Sciatic nerve (tissue), 2 donors: Measurements from ENCODE around the gene MRPL50. TPM values are rescaled to one million over a fixed set of nuclear protein-coding genes. Genes with fewer than 3 reads are reported as not detected.

Source experiments
- ATAC-seq: fragments of 200-7000 bp; cut with Tn5 transposase; one replicate; pipeline ENCODE4 v1.9.1; 2020; ENCODE audit warnings: mild to moderate bottlenecking, moderate library complexity
- DNase-seq: peaks from one replicate; pipeline ENCODE4 v3.0.0-alpha.2; 2020; ENCODE audit warnings: low spot score
- intact Hi-C: fragments of 100-400 bp; cut with DNase I; formaldehyde crosslinking; loops from one replicate; pipeline ENCODE4 v1.14.2; 2022
- total RNA-seq: library from RNA; stranded (reverse); fragmentation: NEBNext Ultra II Directional; extraction: Animal tissue kit (Norgen Biotek cat#: 25700); gene quantifications from one replicate; pipeline ENCODE4 v1.2.1, GENCODE V29; 2021
- donor health status: DM: no; HTN: no; CAD: no.
- donor health status: DM: no; HTN: no; CAD: no.

Gene MRPL50
- total RNA-seq, 1 donor from 2014 or later: 11.3 TPM

DNA sequence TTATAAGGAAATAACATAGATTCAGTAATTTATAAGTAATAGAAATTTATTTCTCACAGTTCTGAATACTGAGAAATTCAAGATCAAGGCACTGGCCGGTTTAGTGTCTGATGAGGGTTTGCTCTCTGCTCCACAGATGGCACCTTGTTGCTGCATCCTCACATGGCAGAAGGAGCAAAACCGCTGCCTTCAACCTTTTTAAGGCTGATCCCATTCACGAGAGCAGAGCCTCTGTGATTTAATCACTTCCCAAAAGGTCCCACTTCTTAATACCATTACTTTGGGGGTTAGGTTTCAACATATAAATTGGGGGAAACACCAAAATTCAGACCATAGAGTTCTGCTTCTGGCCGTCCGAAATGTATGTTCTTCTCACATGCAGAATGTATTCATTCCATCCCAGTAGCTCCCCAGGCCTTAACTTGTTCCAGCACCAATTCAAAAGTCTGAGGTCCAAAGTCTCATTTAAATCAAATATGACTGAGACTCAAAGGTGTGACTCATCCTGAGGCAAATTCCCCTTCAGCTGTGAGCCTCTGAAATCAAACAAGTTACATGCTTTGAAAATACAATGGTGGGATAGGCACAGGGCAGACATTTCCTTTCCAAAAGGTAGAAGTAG is 44.2 kb downstream of the MRPL50 start:
- intact Hi-C loops: no loop called here
- ATAC-seq: no peak

DNA sequence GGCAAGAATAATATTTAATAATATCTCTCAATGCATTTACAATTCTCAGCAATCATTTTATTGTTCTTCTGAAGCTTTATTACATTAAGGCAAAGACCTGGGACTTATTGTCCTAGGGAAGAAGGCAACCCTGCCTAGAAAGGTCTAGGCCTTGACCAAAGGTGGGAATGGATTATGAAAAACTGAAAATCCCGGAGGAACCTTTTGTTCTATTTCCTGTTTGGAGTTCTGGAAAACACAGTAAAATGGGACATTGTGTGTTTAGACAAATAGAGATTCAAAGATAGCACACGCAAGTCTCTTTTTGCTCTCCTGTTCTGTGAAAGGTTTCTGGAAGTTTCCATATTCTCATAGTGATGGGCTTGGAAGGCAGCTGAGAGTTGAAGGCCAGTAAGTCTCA is 44.7 kb downstream of the MRPL50 start:
- no peak for DNase-seq
- intact Hi-C loops: no loop called here
- ATAC-seq: no peak

More for the DNA sequence above, 44.2 kb downstream of the MRPL50 start:
- DNase-seq: no peak

DNA sequence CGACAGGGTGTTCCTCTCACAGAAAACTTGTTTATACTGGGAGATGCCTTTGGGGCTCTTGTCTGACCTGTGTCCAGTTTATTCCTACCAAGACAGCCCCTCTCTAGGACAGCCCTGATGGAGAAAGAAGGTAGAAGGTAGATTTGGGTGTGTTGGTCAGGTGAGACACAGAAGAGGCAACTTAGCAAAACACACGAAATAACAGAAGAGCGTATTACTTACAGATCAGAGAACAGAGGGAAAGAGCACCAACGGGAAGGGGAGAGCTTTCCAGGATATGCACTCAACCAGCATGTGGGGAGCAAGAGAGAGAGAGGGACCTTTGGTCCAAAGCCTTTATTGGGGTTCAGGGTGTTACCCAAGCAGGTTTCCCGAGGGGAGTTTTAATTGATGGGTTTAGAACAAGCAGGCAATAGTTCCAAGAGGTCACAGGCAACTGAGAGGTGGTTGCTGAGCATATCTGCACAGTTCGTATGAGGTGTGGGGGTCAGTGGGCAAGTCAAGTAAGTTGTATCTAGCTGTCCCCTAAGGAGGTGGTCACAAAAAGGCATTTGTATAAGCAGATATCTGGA is 45.4 kb downstream of the MRPL50 start:
- DNase-seq (no peak), ATAC-seq (no peak)
- intact Hi-C loops: no loop called here

DNA sequence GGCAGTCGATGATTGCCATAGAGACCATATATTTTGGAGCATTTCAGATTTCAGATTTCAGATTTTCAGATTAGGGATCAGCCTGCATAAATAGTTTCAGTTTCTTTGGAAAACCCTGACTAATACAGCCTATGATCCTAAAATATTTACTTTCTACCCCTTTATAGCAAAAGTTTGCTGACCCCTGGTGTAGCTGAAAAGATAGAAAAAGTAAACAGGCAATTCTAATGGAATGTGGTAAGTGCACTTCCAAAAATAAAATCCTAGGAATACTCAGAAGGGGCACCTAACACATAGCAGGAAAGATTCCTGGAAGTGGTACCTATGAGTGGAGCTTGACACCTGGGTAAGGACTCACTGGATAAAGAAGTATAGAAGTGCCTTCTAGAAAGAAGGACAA is 48.1 kb downstream of the MRPL50 start:
- intact Hi-C loops: no loop called here
- DNase-seq (no peak), ATAC-seq (no peak)

DNA sequence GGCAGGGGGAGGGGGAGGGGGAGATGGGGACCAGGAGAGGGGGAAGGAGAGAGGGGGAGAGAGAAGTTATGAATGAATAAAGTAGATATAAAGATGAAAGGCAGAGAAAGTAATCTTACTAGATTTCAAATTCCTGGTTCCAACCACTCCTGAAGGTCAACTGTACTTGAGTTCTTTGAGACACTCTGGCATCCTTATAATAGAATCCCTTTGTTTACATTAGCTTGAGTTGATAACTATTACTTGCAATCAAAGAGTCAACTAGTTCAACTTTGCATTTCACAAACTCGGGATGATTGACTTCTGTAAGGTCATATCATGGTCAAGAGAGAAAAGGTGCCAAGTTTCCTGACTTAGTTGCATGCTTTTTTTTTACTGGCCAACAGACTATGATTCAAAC is 55.8 kb downstream of the MRPL50 start:
- intact Hi-C loops: no loop called here
- no peak for ATAC-seq
- DNase-seq: no peak

DNA sequence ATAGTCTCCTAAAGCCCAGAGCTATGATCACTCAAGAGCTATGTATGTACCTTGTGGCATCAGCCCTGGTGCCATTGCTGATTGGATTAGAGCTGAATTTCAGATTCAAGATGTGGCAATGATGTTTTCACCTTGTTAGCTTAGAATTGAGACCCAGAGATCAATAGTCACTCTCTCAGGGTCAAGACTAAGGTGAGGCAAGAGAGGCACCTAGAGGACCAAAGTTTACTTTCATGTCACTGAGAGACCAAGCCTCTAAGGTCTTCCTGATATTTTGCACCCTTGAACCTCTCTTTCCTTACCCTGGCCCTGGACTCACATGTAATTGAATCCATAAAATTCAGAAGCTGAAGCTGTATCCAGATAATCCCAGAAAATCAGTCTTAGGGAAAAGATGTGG is 56.5 kb downstream of the MRPL50 start:
- DNase-seq: no peak
- intact Hi-C loops: no loop called here
- ATAC-seq: no peak

Other genes with a start within 250 kb of the MRPL50 start
- not detected for gene BAAT, start 13.6 kb downstream of the MRPL50 start, total RNA-seq
- 31.1 TPM for gene ZNF189, start 233 bp upstream of the MRPL50 start, total RNA-seq
- gene ALDOB, start 37.2 kb upstream of the MRPL50 start, total RNA-seq: not detected
- 59.2 TPM for gene RNF20, start 135.2 kb upstream of the MRPL50 start, total RNA-seq
- gene PPP3R2, start 196.4 kb upstream of the MRPL50 start, total RNA-seq: not detected